ENCODE data around the gene TIGD1. TPM values are rescaled to one million over a fixed set of nuclear protein-coding genes. Genes with fewer than 3 reads are reported as not detected.

TIGD1 gene
- polyA plus RNA-seq, 1 of the 3 experiments (the other 2 are of a cell fraction), result 4.6 TPM

- Histone ChIP-seq H3K36me3 (replicated peaks in 1 of 2; ENCODE audit: control insufficient read depth in 1 of 2, insufficient read depth in 2 of 2, low read length in 1 of 2) (no peaks in the 10 kb centered on the region), H3K79me2 (ENCODE audit: insufficient read depth) (no peaks in the 10 kb centered on the region), H3K4me2 (no peak overlapping the region), H3K27ac (ENCODE audit: low read depth in 2 of 2, low read length in 1 of 2) (no peak overlapping the region), H3K9ac (no peak overlapping the region), H4K20me1 (ENCODE audit: insufficient read depth) (no peaks in the 10 kb centered on the region), H3K9me3 (no peaks in the 10 kb centered on the region), H3K4me3 (ENCODE audit: low read depth in 2 of 2, low read length in 1 of 2) (no peak overlapping the region), H3K4me1 (ENCODE audit: control insufficient read depth in 1 of 2, insufficient read depth in 2 of 2, low read depth in 1 of 2, low read length in 1 of 2) (peaks cover 0 to 23% of the 10 kb centered on the region in 2 experiments; a peak in 1 of 4 replicates), H3K9me2 (no peaks in the 10 kb centered on the region), H3F3A (replicated peaks; ENCODE audit: insufficient read depth) (no peaks in the 10 kb centered on the region), H3K27me3 (ENCODE audit: insufficient read depth) (peaks cover 24% of the 10 kb centered on the region), H2AFZ (ENCODE audit: low read depth) (no peak overlapping the region)
- ChIA-PET POLR2A (no interaction called here), CTCF (interaction anchor here (1.6 to 9.7 kb wide), 3 partner anchors 11 to 78 kb away, joined by 6 to 196 read pairs (median 7); no protein-coding TSS in a partner anchor)
- no peak for TF ChIP-seq JUND (IDR thresholded peaks at IDR 0.05)
- TF ChIP-seq POLR2AphosphoS5 (IDR thresholded peaks at IDR 0.05; ENCODE audit: low read depth, low read length), result no peak
- no peak for TF ChIP-seq CTCF (IDR thresholded peaks at IDR 0.05)
- TF ChIP-seq PBX3 (IDR thresholded peaks at IDR 0.05), result no peak
- TF ChIP-seq MXI1 (IDR thresholded peaks at IDR 0.05; ENCODE audit: low read depth, low read length), result no peak
- no peak for TF ChIP-seq NFIC (IDR thresholded peaks at IDR 0.05; ENCODE audit: borderline replicate concordance)
- TF ChIP-seq TAF1 (IDR thresholded peaks at IDR 0.05; ENCODE audit: borderline replicate concordance, low read depth, low read length), result no peak
- DNase-seq, result no peak
- 82% methylated on average over 7 of the region's 13 CpGs for WGBS (ENCODE audit: low lambda C conversion rate)
Measured at GRCh38 chr2:232526372-232526941, 23.9 kb downstream of the TIGD1 start.

GRCh38 chr2:232525791-232526371, 24.5 kb downstream of the TIGD1 start, which contains the start of gene CHRND:
Gene CHRND (plus strand): TSS chr2:232526160. CDS start chr2:232526216, 56 bp downstream.
- H2AFZ ChIP-seq (ENCODE audit: low read depth), result no peak within 1 kb of the TSS
- H3K79me2 ChIP-seq (ENCODE audit: insufficient read depth), result no peaks in the 10 kb centered on the region
- 38% methylated on average over 13 of the region's 18 CpGs for WGBS (ENCODE audit: low lambda C conversion rate)
- TF ChIP-seq GABPA (IDR thresholded peaks at IDR 0.05; ENCODE audit: low read depth) (no peak), RFX5 (IDR thresholded peaks at IDR 0.05; ENCODE audit: low read length) (no peak), REST (IDR thresholded peaks at IDR 0.05; ENCODE audit: low read depth, low read length) (no peak), FOXM1 (IDR thresholded peaks at IDR 0.05; ENCODE audit: low read depth) (no peak), ZBTB33 (IDR thresholded peaks at IDR 0.05; ENCODE audit: borderline replicate concordance, low read depth) (no peak), IRF3 (IDR thresholded peaks at IDR 0.05; ENCODE audit: low read depth, low read length) (no peak), NFIC (IDR thresholded peaks at IDR 0.05; ENCODE audit: borderline replicate concordance) (no peak), YY1 (IDR thresholded peaks at IDR 0.05; ENCODE audit: low read depth) (no peak), USF1 (IDR thresholded peaks at IDR 0.05; ENCODE audit: borderline replicate concordance, low read depth) (no peak), POLR2AphosphoS5 (IDR thresholded peaks at IDR 0.05; ENCODE audit: low read depth, low read length) (no peak)

More at GRCh38 chr2:232525791-232526371, 24.5 kb downstream of the TIGD1 start, which contains the start of gene CHRND:
- H3K27me3 ChIP-seq (ENCODE audit: insufficient read depth), result peaks cover 29% of the 10 kb centered on the region
- no peaks in the 10 kb centered on the region for H3K9me3 ChIP-seq
- H3K4me3 ChIP-seq (ENCODE audit: low read depth in 2 of 2, low read length in 1 of 2), result no peak within 1 kb of the TSS
- no peaks in the 10 kb centered on the region for H3F3A ChIP-seq (replicated peaks; ENCODE audit: insufficient read depth)
- no peak within 1 kb of the TSS for H3K27ac ChIP-seq (ENCODE audit: low read depth in 2 of 2, low read length in 1 of 2)
- no peaks in the 10 kb centered on the region for H4K20me1 ChIP-seq (ENCODE audit: insufficient read depth)
- no peak within 1 kb of the TSS for H3K4me2 ChIP-seq
- ChIA-PET CTCF (interaction anchor here (1.6 to 9.7 kb wide), 3 partner anchors 11 to 77 kb away, joined by 6 to 196 read pairs (median 7); no protein-coding TSS in a partner anchor), POLR2A (no interaction called here)
- no peaks in the 10 kb centered on the region for H3K36me3 ChIP-seq (replicated peaks in 1 of 2; ENCODE audit: control insufficient read depth in 1 of 2, insufficient read depth in 2 of 2, low read length in 1 of 2)
- no peaks in the 10 kb centered on the region for H3K9me2 ChIP-seq
- H3K9ac ChIP-seq, result no peak within 1 kb of the TSS
- peaks cover 0 to 23% of the 10 kb centered on the region in 2 experiments; a peak in 1 of 4 replicates for H3K4me1 ChIP-seq (ENCODE audit: control insufficient read depth in 1 of 2, insufficient read depth in 2 of 2, low read depth in 1 of 2, low read length in 1 of 2)
- peak; percentile 89 for DNase-seq
